ENCODE data around the gene NTRK2. TPM values are rescaled to one million over a fixed set of nuclear protein-coding genes. Genes with fewer than 3 reads are reported as not detected.

The NTRK2 gene
- total RNA-seq, 1 experiment from 2014 or later: 0.54 TPM

- in situ Hi-C loops (cut with HindIII; ENCODE audit: low pct_unique_long_range_greater_than_20kb, low sequenced_read_pairs): no loop called here
Measured at GRCh38 chr9:84827216-84827765, 157.8 kb downstream of the NTRK2 start.

GRCh38 chr9:84828046-84828445, 158.5 kb downstream of the NTRK2 start:
- DNase-seq (ENCODE audit: low read depth): no peak
- in situ Hi-C loops (cut with HindIII; ENCODE audit: low pct_unique_long_range_greater_than_20kb, low sequenced_read_pairs): no loop called here

More at GRCh38 chr9:84827216-84827765, 157.8 kb downstream of the NTRK2 start:
- DNase-seq (ENCODE audit: low read depth): no peak

GRCh38 chr9:84829471-84829870, 159.9 kb downstream of the NTRK2 start:
- no peak for DNase-seq (ENCODE audit: low read depth)
- in situ Hi-C loops (cut with HindIII; ENCODE audit: low pct_unique_long_range_greater_than_20kb, low sequenced_read_pairs): no loop called here

GRCh38 chr9:84829997-84830696, 160.6 kb downstream of the NTRK2 start:
- in situ Hi-C loops (cut with HindIII; ENCODE audit: low pct_unique_long_range_greater_than_20kb, low sequenced_read_pairs): no loop called here
- no peak for DNase-seq (ENCODE audit: low read depth)

GRCh38 chr9:84831377-84831776, 161.8 kb downstream of the NTRK2 start:
- no peak for DNase-seq (ENCODE audit: low read depth)
- in situ Hi-C loops (cut with HindIII; ENCODE audit: low pct_unique_long_range_greater_than_20kb, low sequenced_read_pairs): no loop called here

- DNase-seq (ENCODE audit: low read depth): no peak
- in situ Hi-C loops (cut with HindIII; ENCODE audit: low pct_unique_long_range_greater_than_20kb, low sequenced_read_pairs): no loop called here
Measured at GRCh38 chr9:84832453-84832852, 162.9 kb downstream of the NTRK2 start.

- DNase-seq (ENCODE audit: low read depth): no peak
- in situ Hi-C loops (cut with HindIII; ENCODE audit: low pct_unique_long_range_greater_than_20kb, low sequenced_read_pairs): no loop called here
Measured at GRCh38 chr9:84834426-84834825, 164.9 kb downstream of the NTRK2 start.

- in situ Hi-C loops (cut with HindIII; ENCODE audit: low pct_unique_long_range_greater_than_20kb, low sequenced_read_pairs): no loop called here
- no peak for DNase-seq (ENCODE audit: low read depth)
Measured at GRCh38 chr9:84835745-84836144, 166.2 kb downstream of the NTRK2 start.

- DNase-seq (ENCODE audit: low read depth): no peak
- in situ Hi-C loops (cut with HindIII; ENCODE audit: low pct_unique_long_range_greater_than_20kb, low sequenced_read_pairs): no loop called here
Measured at GRCh38 chr9:84838879-84839278, 169.3 kb downstream of the NTRK2 start.

GRCh38 chr9:84839541-84839940, 170.0 kb downstream of the NTRK2 start:
- DNase-seq (ENCODE audit: low read depth): no peak
- in situ Hi-C loops (cut with HindIII; ENCODE audit: low pct_unique_long_range_greater_than_20kb, low sequenced_read_pairs): no loop called here

- no peak for DNase-seq (ENCODE audit: low read depth)
- in situ Hi-C loops (cut with HindIII; ENCODE audit: low pct_unique_long_range_greater_than_20kb, low sequenced_read_pairs): no loop called here
Measured at GRCh38 chr9:84841931-84842330, 172.4 kb downstream of the NTRK2 start.

- in situ Hi-C loops (cut with HindIII; ENCODE audit: low pct_unique_long_range_greater_than_20kb, low sequenced_read_pairs): no loop called here
- DNase-seq (ENCODE audit: low read depth): no peak
Measured at GRCh38 chr9:84843175-84843824, 173.8 kb downstream of the NTRK2 start.

- DNase-seq (ENCODE audit: low read depth): peak; percentile 29
- in situ Hi-C loops (cut with HindIII; ENCODE audit: low pct_unique_long_range_greater_than_20kb, low sequenced_read_pairs): no loop called here
Measured at GRCh38 chr9:84845956-84846900, 176.7 kb downstream of the NTRK2 start.

- in situ Hi-C loops (cut with HindIII; ENCODE audit: low pct_unique_long_range_greater_than_20kb, low sequenced_read_pairs): no loop called here
- DNase-seq (ENCODE audit: low read depth): no peak
Measured at GRCh38 chr9:84846906-84847305, 177.4 kb downstream of the NTRK2 start.

GRCh38 chr9:84849049-84849448, 179.5 kb downstream of the NTRK2 start:
- DNase-seq (ENCODE audit: low read depth): no peak
- in situ Hi-C loops (cut with HindIII; ENCODE audit: low pct_unique_long_range_greater_than_20kb, low sequenced_read_pairs): no loop called here

- in situ Hi-C loops (cut with HindIII; ENCODE audit: low pct_unique_long_range_greater_than_20kb, low sequenced_read_pairs): no loop called here
- DNase-seq (ENCODE audit: low read depth): no peak
Measured at GRCh38 chr9:84850830-84851392, 181.4 kb downstream of the NTRK2 start.

- peak; percentile 83 for DNase-seq (ENCODE audit: low read depth)
- in situ Hi-C loops (cut with HindIII; ENCODE audit: low pct_unique_long_range_greater_than_20kb, low sequenced_read_pairs): no loop called here
Measured at GRCh38 chr9:84851935-84852585, 182.5 kb downstream of the NTRK2 start.
